Esophagus squamous epithelium (tissue), 5 donors: ENCODE results near the gene TNFRSF25. TPM values are rescaled to one million over a fixed set of nuclear protein-coding genes. Genes with fewer than 3 reads are reported as not detected.

Experiments used
- DNase-seq: peaks from one replicate; lab custom pipeline; 2025; lab: John Stamatoyannopoulos, UW
- H3K27ac ChIP-seq, 4 donors: fragments of 200-600 bp; sonication (generic); one replicate each; pipeline ENCODE4 v1.5.1; 2016 to 2019; ENCODE audit warnings: mild to moderate bottlenecking in 1 of 4
- H3K27me3 ChIP-seq, 4 donors: fragments of 200-600 bp; sonication (generic); 1 replicate in 3 of 4; 2 replicates in 1 of 4; pipeline versions ENCODE4 v1.5.1 to v1.6.0; 2017 to 2021; ENCODE audit warnings: antibody characterized with exemption in 1 of 4
- H3K36me3 ChIP-seq, 3 donors: fragments of 200-600 bp; sonication (generic); one replicate each; pipeline ENCODE4 v1.5.1; 2016 to 2019
- H3K4me1 ChIP-seq, 3 donors: fragments of 200-600 bp; sonication (generic); one replicate each; pipeline ENCODE4 v1.5.1; 2017 to 2019
- H3K4me3 ChIP-seq, 4 donors: fragments of 200-600 bp; sonication (generic); 1 replicate in 3 of 4; 2 replicates in 1 of 4; pipeline ENCODE4 v1.5.1; 2016 to 2019; ENCODE audit warnings: mild to moderate bottlenecking in 2 of 4, moderate library complexity in 1 of 4
- H3K9me3 ChIP-seq, 3 donors: fragments of 200-600 bp; sonication (generic); one replicate each; pipeline ENCODE4 v1.5.1; 2016 to 2019
- POLR2A ChIP-seq, 4 donors: fragments of 450-650 bp; IDR thresholded peaks; one replicate each; pipeline ENCODE4 v1.6.1; 2017; ENCODE audit warnings: antibody characterized with exemption in 4 of 4, mild to moderate bottlenecking in 4 of 4, moderate library complexity in 3 of 4
- WGBS, 2 donors: methylation state at CpG; one replicate each; pipeline ENCODE4 v1.1.5; 2018; 5-methylcytosine and 5-hydroxymethylcytosine counted together
- intact Hi-C: fragments of 100-400 bp; cut with DNase I; formaldehyde crosslinking; loops from one replicate; pipeline ENCODE4 v1.15.0; 2022
- total RNA-seq, 4 donors: library from RNA; depleted of rRNA; stranded (reverse); fragments of >200 nt; gene quantifications; one replicate each; pipeline ENCODE4 v1.1.0, GENCODE V29; 2016
- TF ChIP-seq, protein P1 (sequence below), 6 experiments: fragments of 450-650 bp in 4 of 6; fragments of 200-600 bp in 2 of 6; sonication (generic) in 2 of 6; IDR thresholded peaks; one replicate each; pipeline ENCODE4 v1.5.1; 2016 to 2019; ENCODE audit warnings: antibody characterized with exemption in 6 of 6, mild to moderate bottlenecking in 4 of 6, moderate library complexity in 4 of 6
- donor health status: DM: yes; HTN: yes; CAD: no.

The TNFRSF25 gene
- total RNA-seq, 4 donors from 2014 or later = 22.1 to 47.3 (median 34.3) TPM

DNA sequence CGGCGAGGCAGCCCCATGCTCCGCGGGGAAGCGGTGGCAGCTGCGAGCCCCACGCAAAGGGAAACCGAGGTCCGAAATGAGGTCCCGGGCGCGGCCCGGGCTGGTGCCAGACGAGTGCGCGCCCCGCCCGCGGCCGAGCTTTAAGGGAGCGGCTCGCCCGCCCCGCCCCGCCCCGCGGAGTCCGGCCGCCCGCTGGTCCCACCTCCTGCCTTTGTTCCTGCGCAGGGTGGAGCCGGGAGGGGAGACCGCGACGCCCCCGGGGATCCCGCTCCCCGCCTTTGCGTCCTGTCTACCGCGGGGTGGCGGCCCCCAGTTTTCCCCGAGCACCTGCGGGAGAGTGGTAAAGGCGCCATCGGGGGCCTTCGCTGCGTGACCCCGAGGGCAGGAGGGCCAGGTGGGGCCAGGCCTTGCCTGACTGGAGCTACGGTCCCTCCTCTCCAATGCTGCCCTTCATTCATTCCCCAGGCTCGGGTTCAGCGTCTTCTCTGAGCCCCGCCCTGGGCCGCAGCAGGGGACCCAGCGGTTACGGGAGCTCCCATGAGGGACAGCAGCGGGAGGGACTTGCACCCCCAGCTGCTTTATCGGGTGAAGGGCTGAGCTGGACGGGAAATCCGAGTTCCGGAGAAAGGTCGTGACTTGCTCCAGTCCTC, 46.0 kb downstream of the TNFRSF25 start, which contains the start of gene HES2:
Gene HES2 (minus strand): TSS at position 116 of the 650 bp plus-strand sequence. CDS start 99 bp downstream, at position 17.
- Histone ChIP-seq H3K27ac (peak within 1 kb of the TSS; percentile 66 to 90 (median 86)), H3K4me3 (peak within 1 kb of the TSS; percentile 51 to 72 (median 64)), H3K36me3 (no peaks in the 10 kb centered on the region), H3K9me3 (no peaks in the 10 kb centered on the region), H3K4me1 (peaks cover 41 to 98% (median 67%) of the 10 kb centered on the region in 3 donors), H3K27me3 (peaks cover 0 to 100% (median 5%) of the 10 kb centered on the region in 4 donors)
- DNase-seq = no peak
- no CpG with 5 or more reads among the region's 62 CpGs for WGBS, 2 donors
- intact Hi-C loops = no loop called here
- TF ChIP-seq, protein P1, sequence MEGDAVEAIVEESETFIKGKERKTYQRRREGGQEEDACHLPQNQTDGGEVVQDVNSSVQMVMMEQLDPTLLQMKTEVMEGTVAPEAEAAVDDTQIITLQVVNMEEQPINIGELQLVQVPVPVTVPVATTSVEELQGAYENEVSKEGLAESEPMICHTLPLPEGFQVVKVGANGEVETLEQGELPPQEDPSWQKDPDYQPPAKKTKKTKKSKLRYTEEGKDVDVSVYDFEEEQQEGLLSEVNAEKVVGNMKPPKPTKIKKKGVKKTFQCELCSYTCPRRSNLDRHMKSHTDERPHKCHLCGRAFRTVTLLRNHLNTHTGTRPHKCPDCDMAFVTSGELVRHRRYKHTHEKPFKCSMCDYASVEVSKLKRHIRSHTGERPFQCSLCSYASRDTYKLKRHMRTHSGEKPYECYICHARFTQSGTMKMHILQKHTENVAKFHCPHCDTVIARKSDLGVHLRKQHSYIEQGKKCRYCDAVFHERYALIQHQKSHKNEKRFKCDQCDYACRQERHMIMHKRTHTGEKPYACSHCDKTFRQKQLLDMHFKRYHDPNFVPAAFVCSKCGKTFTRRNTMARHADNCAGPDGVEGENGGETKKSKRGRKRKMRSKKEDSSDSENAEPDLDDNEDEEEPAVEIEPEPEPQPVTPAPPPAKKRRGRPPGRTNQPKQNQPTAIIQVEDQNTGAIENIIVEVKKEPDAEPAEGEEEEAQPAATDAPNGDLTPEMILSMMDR (IDR thresholded peaks at IDR 0.05) = no peak
- TF ChIP-seq POLR2A (IDR thresholded peaks at IDR 0.05) = peak in 2 of 4 donors; percentile 52 to 59

DNA sequence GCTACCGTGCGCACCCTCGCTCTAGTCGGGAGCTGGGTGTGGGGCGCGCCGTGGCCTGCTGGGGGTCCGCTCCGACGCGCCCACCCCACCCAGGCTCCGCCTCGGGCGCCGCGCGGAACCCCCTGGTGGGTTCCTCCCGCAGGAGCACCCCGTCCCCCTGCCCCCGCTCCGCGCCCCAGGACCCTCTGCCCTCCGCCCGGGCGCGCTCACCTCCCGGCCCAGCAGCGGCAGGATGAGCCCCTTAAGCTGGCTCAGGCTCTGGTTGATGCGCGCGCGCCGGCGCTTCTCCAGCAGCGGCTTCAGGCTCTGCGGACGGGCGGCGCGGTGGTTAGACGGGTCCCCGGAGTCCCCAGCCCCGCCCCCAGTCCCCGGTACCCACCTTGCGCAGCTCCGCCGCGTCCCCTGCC, 46.6 kb downstream of the TNFRSF25 start:
- H3K27me3 ChIP-seq = peaks cover 0 to 100% (median 5%) of the 10 kb centered on the region in 4 donors
- no peaks in the 10 kb centered on the region for H3K9me3 ChIP-seq
- H3K4me3 ChIP-seq = peak overlapping the region; percentile 51 to 72 (median 64)
- TF ChIP-seq POLR2A (IDR thresholded peaks at IDR 0.05) = no peak
- TF ChIP-seq, protein P1 (IDR thresholded peaks at IDR 0.05) = no peak
- peak overlapping the region; percentile 66 to 90 (median 86) for H3K27ac ChIP-seq
- peaks cover 41 to 98% (median 67%) of the 10 kb centered on the region in 3 donors for H3K4me1 ChIP-seq
- intact Hi-C loops = no loop called here
- DNase-seq = no peak
- H3K36me3 ChIP-seq = no peaks in the 10 kb centered on the region
- no CpG with 5 or more reads among the region's 48 CpGs for WGBS, 2 donors

DNA sequence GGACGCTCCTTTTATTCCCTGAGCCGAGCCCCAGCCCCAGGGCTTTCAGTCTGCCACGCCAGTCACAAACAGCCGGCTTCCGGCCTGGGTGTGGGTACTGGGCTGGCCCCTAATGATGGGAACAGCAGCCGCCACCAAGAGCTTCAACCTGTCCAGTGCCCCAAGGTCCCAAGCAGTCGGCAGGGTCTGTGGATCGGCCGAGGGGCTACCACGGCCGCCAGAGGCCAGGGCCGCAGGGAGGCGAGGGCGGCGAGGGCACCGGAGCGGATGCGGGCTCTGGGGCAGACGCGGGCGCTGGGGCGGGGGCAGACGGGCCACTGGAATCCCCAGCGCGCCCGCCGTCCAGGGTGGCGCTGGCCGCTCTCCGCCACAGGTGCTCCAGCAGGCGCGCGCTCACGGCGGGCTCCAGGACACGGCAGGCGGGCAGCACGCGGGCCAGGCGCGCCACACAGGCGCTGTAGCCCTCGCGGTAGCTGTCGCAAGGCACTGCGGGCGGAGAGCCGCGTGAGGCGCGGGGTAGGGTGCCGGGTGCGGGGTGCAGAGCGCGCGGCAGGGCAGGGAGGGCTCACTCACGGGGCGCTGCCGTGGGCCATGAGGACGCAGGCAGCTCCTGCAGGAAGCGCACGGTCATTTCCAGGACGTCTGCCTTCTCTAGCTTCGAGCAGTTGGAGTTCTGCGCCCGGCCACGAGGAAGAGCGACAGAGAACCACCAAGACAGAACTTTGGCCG, 47.1 kb downstream of the TNFRSF25 start:
- H3K4me1 ChIP-seq = peaks cover 36 to 98% (median 61%) of the 10 kb centered on the region in 3 donors
- no peak for TF ChIP-seq POLR2A (IDR thresholded peaks at IDR 0.05)
- TF ChIP-seq, protein P1 (IDR thresholded peaks at IDR 0.05) = peak in 1 of 6 experiments; percentile 11
- peak overlapping the region; percentile 66 to 90 (median 86) for H3K27ac ChIP-seq
- intact Hi-C loops = no loop called here
- 37% methylated on average over 2 of the region's 69 CpGs; no CpG with 5 or more reads in 1 of the 2 donors for WGBS, 2 donors
- H3K4me3 ChIP-seq = peak overlapping the region; percentile 51 to 72 (median 64)
- peaks cover 0 to 100% (median 5%) of the 10 kb centered on the region in 4 donors for H3K27me3 ChIP-seq
- H3K9me3 ChIP-seq = no peaks in the 10 kb centered on the region
- no peak for DNase-seq
- H3K36me3 ChIP-seq = no peaks in the 10 kb centered on the region

GRCh38 chr1:6417961-6418667, 47.9 kb downstream of the TNFRSF25 start:
- H3K36me3 ChIP-seq = no peaks in the 10 kb centered on the region
- peak overlapping the region; percentile 51 to 72 (median 64) for H3K4me3 ChIP-seq
- DNase-seq = no peak
- 67 to 79% methylated on average over 2 of the region's 8 CpGs for WGBS, 2 donors
- H3K9me3 ChIP-seq = no peaks in the 10 kb centered on the region
- intact Hi-C loops = no loop called here
- TF ChIP-seq POLR2A (IDR thresholded peaks at IDR 0.05) = no peak
- TF ChIP-seq, protein P1 (IDR thresholded peaks at IDR 0.05) = no peak
- H3K27ac ChIP-seq = peak overlapping the region in 1 of 4 donors; percentile 90
- peaks cover 0 to 100% (median 5%) of the 10 kb centered on the region in 4 donors for H3K27me3 ChIP-seq
- peaks cover 29 to 98% (median 54%) of the 10 kb centered on the region in 3 donors for H3K4me1 ChIP-seq
